WTC11 (cell line): ENCODE results near the gene PCSK2. TPM values are rescaled to one million over a fixed set of nuclear protein-coding genes. Genes with fewer than 3 reads are reported as not detected.

ENCODE experiments used
- ATAC-seq: fragments of 200-7000 bp; cut with Tn5 transposase; 2 replicates; pipeline ENCODE4 v1.10.0; 2021; ENCODE audit warnings: mild to moderate bottlenecking, moderate library complexity
- CTCF ChIA-PET: fragments of 300-600 bp; sonication (Branson Sonifier 250); formaldehyde crosslinking; loops from one replicate; lab custom pipeline; 2021; ENCODE audit warnings: antibody characterized with exemption; lab: Charles Lee
- POLR2A ChIA-PET: fragments of 350-600 bp; sonication (Branson Sonifier 250); formaldehyde crosslinking; loops from one replicate; lab custom pipeline; 2021; ENCODE audit warnings: antibody characterized with exemption; lab: Charles Lee
- DNase-seq: peaks from one replicate; pipeline ENCODE4 v3.0.0; 2021; ENCODE audit warnings: low spot score
- H3K27ac Mint-ChIP-seq: 2 replicates; pipeline ENCODE4 v1.8.0; 2021; ENCODE audit warnings: mixed read lengths
- H3K27me3 Mint-ChIP-seq: 2 replicates; pipeline ENCODE4 v1.8.0; 2021; ENCODE audit warnings: low read depth, mild to moderate bottlenecking, moderate library complexity, mixed read lengths
- H3K36me3 Mint-ChIP-seq: 2 replicates; pipeline ENCODE4 v1.8.0; 2021; ENCODE audit warnings: mixed read lengths
- H3K4me1 Mint-ChIP-seq: 2 replicates; pipeline ENCODE4 v1.8.0; 2022; ENCODE audit warnings: mixed read lengths
- H3K4me3 Mint-ChIP-seq: 2 replicates; pipeline ENCODE4 v1.8.0; 2021; ENCODE audit warnings: mild to moderate bottlenecking, moderate library complexity, mixed read lengths
- H3K9me3 Mint-ChIP-seq: 2 replicates; pipeline ENCODE4 v1.8.0; 2021; ENCODE audit warnings: mixed read lengths
- ARID4B ChIP-seq: sonication (generic); formaldehyde crosslinking; IDR thresholded peaks from 2 replicates; pipeline ENCODE4 v1.8.0; 2023; ENCODE audit warnings: missing genetic modification reagents, mild to moderate bottlenecking, borderline replicate concordance
- CDX4 ChIP-seq: fragments of 250-450 bp; sonication (Bioruptor Pico); IDR thresholded peaks from 2 replicates; pipeline ENCODE4 v1.9.0; 2021; ENCODE audit warnings: moderate library complexity, mild to moderate bottlenecking, inconsistent platforms, borderline replicate concordance
- FOXK1 ChIP-seq: sonication (generic); formaldehyde crosslinking; IDR thresholded peaks from 2 replicates; pipeline ENCODE4 v1.8.0; 2022; ENCODE audit warnings: mild to moderate bottlenecking, moderate library complexity, missing genetic modification reagents
- FOXP1 ChIP-seq: sonication (generic); formaldehyde crosslinking; IDR thresholded peaks from 2 replicates; pipeline ENCODE4 v1.8.0; 2022; ENCODE audit warnings: missing genetic modification reagents, mild to moderate bottlenecking, moderate library complexity, borderline replicate concordance
- HMGA2 ChIP-seq: fragments of 250-450 bp; sonication (Bioruptor Pico); IDR thresholded peaks from 2 replicates; pipeline ENCODE4 v1.4.0; 2021; ENCODE audit warnings: mild to moderate bottlenecking, moderate library complexity
- IRF1 ChIP-seq: sonication (generic); formaldehyde crosslinking; IDR thresholded peaks from 2 replicates; pipeline ENCODE4 v1.8.0; 2023; ENCODE audit warnings: missing genetic modification reagents
- TCF7 ChIP-seq: sonication (generic); formaldehyde crosslinking; IDR thresholded peaks from 2 replicates; pipeline ENCODE4 v1.8.0; 2022; ENCODE audit warnings: mild to moderate bottlenecking, low read depth, missing genetic modification reagents, moderate library complexity
- ZNF425 ChIP-seq: fragments of 250-450 bp; sonication (Bioruptor Pico); conservative IDR thresholded peaks from 2 replicates; pipeline ENCODE4 v1.9.0; 2021; ENCODE audit warnings: mild to moderate bottlenecking
- ZNF532 ChIP-seq: fragments of 250-450 bp; sonication (Bioruptor Pico); IDR thresholded peaks from 2 replicates; pipeline ENCODE4 v1.9.0; 2021; ENCODE audit warnings: mild to moderate bottlenecking, borderline replicate concordance
- total RNA-seq: library from RNA; stranded (reverse); gene quantifications from 3 replicates; pipeline ENCODE4 v1.2.3, GENCODE V29; 2021
- TF ChIP-seq, protein P1 (sequence below): sonication (generic); formaldehyde crosslinking; conservative IDR thresholded peaks from 2 replicates; pipeline ENCODE4 v1.8.1; 2022; ENCODE audit warnings: mild to moderate bottlenecking, missing genetic modification reagents

PCSK2 gene
- total RNA-seq, 1 experiment from 2014 or later, result 0.74 TPM

- TF ChIP-seq ZNF532 (CRISPR knock-in tag) (no peak), FOXK1 (CRISPR knock-in tag) (no peak), HMGA2 (CRISPR knock-in tag) (peak; percentile 96)
- Mint-ChIP-seq H3K27me3 (no peaks in the 10 kb centered on the region), H3K36me3 (no peaks in the 10 kb centered on the region), H3K4me1 (no peaks in the 10 kb centered on the region), H3K27ac (no peak overlapping the region), H3K4me3 (no peak overlapping the region), H3K9me3 (peaks cover 5% of the 10 kb centered on the region; the same call in 1 of the 2 replicates)
- CTCF ChIA-PET, result no interaction called here
- ATAC-seq (no peak), DNase-seq (no peak)
- POLR2A ChIA-PET, result no interaction called here
These were observed 68.4 kb downstream of the PCSK2 start for GRCh38 chr20:17295151-17295726.

- no peak overlapping the region for H3K4me3 Mint-ChIP-seq
- H3K27me3 Mint-ChIP-seq, result no peaks in the 10 kb centered on the region
- DNase-seq (no peak), ATAC-seq (no peak)
- H3K4me1 Mint-ChIP-seq, result no peaks in the 10 kb centered on the region
- H3K27ac Mint-ChIP-seq, result no peak overlapping the region
- CTCF ChIA-PET, result interaction anchor here (1.3 to 1.6 kb wide), 2 partner anchors 10 to 492 kb away, joined by 3 to 5 read pairs; no protein-coding TSS in a partner anchor
- no peak for TF ChIP-seq CDX4 (CRISPR knock-in tag)
- no peak for TF ChIP-seq IRF1
- TF ChIP-seq, protein P1, sequence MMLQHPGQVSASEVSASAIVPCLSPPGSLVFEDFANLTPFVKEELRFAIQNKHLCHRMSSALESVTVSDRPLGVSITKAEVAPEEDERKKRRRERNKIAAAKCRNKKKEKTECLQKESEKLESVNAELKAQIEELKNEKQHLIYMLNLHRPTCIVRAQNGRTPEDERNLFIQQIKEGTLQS (CRISPR knock-in tag), result no peak
- no peak for TF ChIP-seq TCF7 (CRISPR knock-in tag)
- no peak for TF ChIP-seq FOXP1 (CRISPR knock-in tag)
- TF ChIP-seq ARID4B (CRISPR knock-in tag), result no peak
- no peak for TF ChIP-seq ZNF425
- H3K36me3 Mint-ChIP-seq, result no peaks in the 10 kb centered on the region
- H3K9me3 Mint-ChIP-seq, result peaks cover 5% of the 10 kb centered on the region; the same call in 1 of the 2 replicates
- POLR2A ChIA-PET, result no interaction called here
These were observed 69.2 kb downstream of the PCSK2 start for GRCh38 chr20:17295991-17296390.
